ENCODE measurements around the gene ATOH7. TPM values are rescaled to one million over a fixed set of nuclear protein-coding genes. Genes with fewer than 3 reads are reported as not detected.
"Not testable (repeated sequence)": the region's sequence is repeated elsewhere in the genome, so short reads cannot be mapped to it uniquely, and the experiment has no call there.

Gene ATOH7
- polyA plus RNA-seq, 3 donors = not detected

DNA sequence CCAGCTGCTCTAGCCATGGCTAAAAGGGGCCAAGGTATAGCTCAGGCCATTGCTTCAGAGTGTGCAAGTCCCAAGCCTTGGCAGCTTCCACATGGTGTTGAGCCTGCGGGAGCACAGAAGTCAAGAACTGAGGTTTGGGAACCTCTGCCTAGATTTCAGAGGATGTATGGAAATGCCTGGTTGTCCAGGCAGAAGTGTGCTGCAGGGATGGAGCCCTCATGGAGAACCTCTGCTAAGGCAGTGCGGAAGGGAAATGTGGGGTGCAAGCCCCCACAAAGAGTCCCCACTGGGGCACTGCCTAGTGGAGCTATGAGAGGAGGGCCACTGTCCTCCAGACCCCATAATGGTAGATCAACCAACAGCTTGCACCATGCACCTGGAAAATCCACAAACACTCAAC, 45.9 kb upstream of the ATOH7 start:
- H3K36me3 Mint-ChIP-seq; H2AFZ ChIP-seq (ENCODE audit: insufficient read depth, low read depth, low read length, poor library complexity, severe bottlenecking); H4K20me1 ChIP-seq (ENCODE audit: insufficient read depth, low read length); H3K4me1 ChIP-seq (ENCODE audit: control insufficient read depth in 1 of 2, insufficient read depth in 2 of 2, low read length in 2 of 2); H3K27ac Mint-ChIP-seq; H3K36me3 ChIP-seq (replicated peaks in 1 of 2; ENCODE audit: control insufficient read depth in 1 of 2, insufficient read depth in 2 of 2, low read length in 2 of 2); H3K27me3 Mint-ChIP-seq (ENCODE audit: low read depth in 3 of 3); H3K4me2 ChIP-seq (replicated peaks; ENCODE audit: extremely low read depth, low read length, poor library complexity, severe bottlenecking); intact Hi-C loops (cut with micrococcal nuclease); H3K27ac ChIP-seq (ENCODE audit: low read depth in 1 of 2, low read length in 2 of 2); H3K9ac ChIP-seq (ENCODE audit: insufficient read depth, low read length, poor library complexity, severe bottlenecking); H3K4me1 Mint-ChIP-seq; H3K27me3 ChIP-seq (ENCODE audit: control insufficient read depth in 2 of 2, insufficient read depth in 2 of 2, low read length in 2 of 2); H3K4me3 Mint-ChIP-seq; H3K4me3 ChIP-seq (replicated peaks in 1 of 3; ENCODE audit: low read depth in 2 of 3, low read length in 3 of 3); DNase-seq; H3K79me2 ChIP-seq (ENCODE audit: insufficient read depth, low read length): not testable (repeated sequence)
- H3K9me3 ChIP-seq (replicated peaks in 1 of 2; ENCODE audit: control insufficient read depth in 1 of 2, insufficient read depth in 1 of 2, low read length in 2 of 2) = peaks cover 14 to 20% of the 10 kb centered on the region in 2 donors
- H3K9me3 Mint-ChIP-seq = peaks cover 22 to 41% (median 31%) of the 10 kb centered on the region in 7 donors
- WGBS (ENCODE audit: insufficient coverage) = 100% methylated on average over 1 of the region's 2 CpGs

GRCh38 chr10:68276224-68276623, 44.3 kb upstream of the ATOH7 start:
- H3K27ac ChIP-seq (ENCODE audit: low read depth in 1 of 2, low read length in 2 of 2) = no peak overlapping the region
- H3K9me3 ChIP-seq (replicated peaks in 1 of 2; ENCODE audit: control insufficient read depth in 1 of 2, insufficient read depth in 1 of 2, low read length in 2 of 2) = peaks cover 14 to 20% of the 10 kb centered on the region in 2 donors
- H3K4me2 ChIP-seq (replicated peaks; ENCODE audit: extremely low read depth, low read length, poor library complexity, severe bottlenecking) = no peak overlapping the region
- H3K9ac ChIP-seq (ENCODE audit: insufficient read depth, low read length, poor library complexity, severe bottlenecking) = no peak overlapping the region
- no peaks in the 10 kb centered on the region for H3K79me2 ChIP-seq (ENCODE audit: insufficient read depth, low read length)
- Mint-ChIP-seq H3K4me1 (no peaks in the 10 kb centered on the region), H3K36me3 (no peaks in the 10 kb centered on the region), H3K9me3 (peaks cover 22 to 37% (median 31%) of the 10 kb centered on the region in 7 donors), H3K27ac (no peak overlapping the region), H3K4me3 (no peak overlapping the region), H3K27me3 (ENCODE audit: low read depth in 3 of 3) (peaks cover 0 to 1% (median under 1%) of the 10 kb centered on the region in 3 donors)
- no peaks in the 10 kb centered on the region for H3K27me3 ChIP-seq (ENCODE audit: control insufficient read depth in 2 of 2, insufficient read depth in 2 of 2, low read length in 2 of 2)
- no peak overlapping the region for H3K4me3 ChIP-seq (replicated peaks in 1 of 3; ENCODE audit: low read depth in 2 of 3, low read length in 3 of 3)
- H3K4me1 ChIP-seq (ENCODE audit: control insufficient read depth in 1 of 2, insufficient read depth in 2 of 2, low read length in 2 of 2) = no peaks in the 10 kb centered on the region
- no peaks in the 10 kb centered on the region for H4K20me1 ChIP-seq (ENCODE audit: insufficient read depth, low read length)
- intact Hi-C loops (cut with micrococcal nuclease) = no loop called here
- TF ChIP-seq, protein P1, sequence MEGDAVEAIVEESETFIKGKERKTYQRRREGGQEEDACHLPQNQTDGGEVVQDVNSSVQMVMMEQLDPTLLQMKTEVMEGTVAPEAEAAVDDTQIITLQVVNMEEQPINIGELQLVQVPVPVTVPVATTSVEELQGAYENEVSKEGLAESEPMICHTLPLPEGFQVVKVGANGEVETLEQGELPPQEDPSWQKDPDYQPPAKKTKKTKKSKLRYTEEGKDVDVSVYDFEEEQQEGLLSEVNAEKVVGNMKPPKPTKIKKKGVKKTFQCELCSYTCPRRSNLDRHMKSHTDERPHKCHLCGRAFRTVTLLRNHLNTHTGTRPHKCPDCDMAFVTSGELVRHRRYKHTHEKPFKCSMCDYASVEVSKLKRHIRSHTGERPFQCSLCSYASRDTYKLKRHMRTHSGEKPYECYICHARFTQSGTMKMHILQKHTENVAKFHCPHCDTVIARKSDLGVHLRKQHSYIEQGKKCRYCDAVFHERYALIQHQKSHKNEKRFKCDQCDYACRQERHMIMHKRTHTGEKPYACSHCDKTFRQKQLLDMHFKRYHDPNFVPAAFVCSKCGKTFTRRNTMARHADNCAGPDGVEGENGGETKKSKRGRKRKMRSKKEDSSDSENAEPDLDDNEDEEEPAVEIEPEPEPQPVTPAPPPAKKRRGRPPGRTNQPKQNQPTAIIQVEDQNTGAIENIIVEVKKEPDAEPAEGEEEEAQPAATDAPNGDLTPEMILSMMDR (IDR thresholded peaks at IDR 0.05) = no peak
- no peaks in the 10 kb centered on the region for H3K36me3 ChIP-seq (replicated peaks in 1 of 2; ENCODE audit: control insufficient read depth in 1 of 2, insufficient read depth in 2 of 2, low read length in 2 of 2)
- H2AFZ ChIP-seq (ENCODE audit: insufficient read depth, low read depth, low read length, poor library complexity, severe bottlenecking) = no peak overlapping the region
- DNase-seq = no peak

All from CD14-positive monocyte (primary cell).